GM21423 (cell line): ENCODE measurements around the gene MAN2B1.
"Not testable (repeated sequence)": the region's sequence is repeated elsewhere in the genome, so short reads cannot be mapped to it uniquely, and the experiment has no call there.

Source experiments
- ATAC-seq: cut with Tn5 transposase; IDR thresholded peaks from one replicate; pipeline ENCODE4 v1.9.1; 2021; ENCODE audit warnings: mild to moderate bottlenecking, moderate library complexity; ENCODE audit not compliant: unreplicated experiment

MAN2B1 gene

DNA sequence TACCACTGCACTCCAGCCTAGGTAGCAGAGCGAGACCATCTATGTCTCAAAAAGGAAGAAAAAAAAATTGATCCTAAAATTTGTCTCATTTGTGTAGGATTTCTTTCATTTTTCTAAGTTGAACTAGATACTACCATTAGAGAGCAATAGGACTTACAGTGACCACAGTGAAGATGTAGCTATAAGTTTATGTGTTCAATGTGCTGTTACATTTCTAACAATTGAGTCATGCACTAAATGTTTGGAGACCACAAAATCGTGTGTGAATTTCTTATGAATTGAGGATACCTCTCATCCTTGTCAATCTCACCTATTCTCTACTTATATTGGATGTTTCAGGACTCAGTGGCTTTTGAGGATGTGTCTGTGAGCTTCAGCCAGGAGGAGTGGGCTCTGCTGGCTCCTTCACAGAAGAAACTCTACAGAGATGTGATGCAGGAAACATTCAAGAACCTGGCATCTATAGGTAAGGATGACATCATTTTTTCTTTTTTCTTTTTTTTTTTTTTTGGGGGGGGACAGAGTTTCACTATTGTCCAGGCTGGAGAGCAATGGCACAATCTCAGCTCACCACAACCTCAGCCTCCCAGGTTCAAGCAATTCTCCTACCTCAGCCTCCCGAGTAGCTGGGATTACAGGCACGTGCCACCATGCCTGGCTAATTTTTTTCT, 43.0 kb downstream of the MAN2B1 start:
- no peak for ATAC-seq

DNA sequence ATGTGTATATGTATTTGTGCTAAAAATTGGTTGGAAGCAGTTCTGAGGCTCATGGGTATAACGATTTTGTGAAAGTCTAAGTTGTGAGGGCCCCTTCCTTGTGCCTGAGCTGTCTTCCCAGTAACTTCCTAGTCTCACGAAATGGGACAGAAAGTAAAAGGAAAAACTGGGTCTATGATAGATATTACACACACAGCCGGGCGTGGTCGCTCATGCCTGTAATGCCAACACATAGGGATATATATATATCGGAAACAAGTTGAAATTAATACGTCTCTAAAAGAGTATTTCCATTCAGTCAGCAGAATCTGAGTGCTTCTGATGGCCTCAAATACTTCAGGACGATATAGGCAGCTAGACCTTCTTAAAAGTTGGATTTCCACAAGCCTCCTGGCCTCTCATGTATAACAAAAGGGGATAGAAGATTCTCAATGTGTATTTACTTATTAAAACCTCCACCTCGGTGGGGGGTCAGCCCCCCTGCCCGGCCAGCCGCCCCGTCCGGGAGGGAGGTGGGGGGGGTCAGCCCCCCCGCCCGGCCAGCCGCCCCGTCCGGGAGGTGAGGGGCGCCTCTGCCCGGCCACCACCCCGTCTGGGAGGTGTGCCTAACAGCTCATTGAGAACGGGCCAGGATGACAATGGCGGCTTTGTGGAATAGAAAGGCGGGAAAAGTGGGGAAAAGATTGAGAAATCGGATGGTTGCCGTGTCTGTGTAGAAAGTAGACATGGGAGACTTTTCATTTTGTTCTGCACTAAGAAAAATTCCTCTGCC, 45.1 kb downstream of the MAN2B1 start:
- ATAC-seq: not testable (repeated sequence)

- ATAC-seq: no peak
Observed at GRCh38 chr19:12617646-12618045, 48.9 kb downstream of the MAN2B1 start.

GRCh38 chr19:12611361-12611699, 55.2 kb downstream of the MAN2B1 start:
- ATAC-seq: no peak

DNA sequence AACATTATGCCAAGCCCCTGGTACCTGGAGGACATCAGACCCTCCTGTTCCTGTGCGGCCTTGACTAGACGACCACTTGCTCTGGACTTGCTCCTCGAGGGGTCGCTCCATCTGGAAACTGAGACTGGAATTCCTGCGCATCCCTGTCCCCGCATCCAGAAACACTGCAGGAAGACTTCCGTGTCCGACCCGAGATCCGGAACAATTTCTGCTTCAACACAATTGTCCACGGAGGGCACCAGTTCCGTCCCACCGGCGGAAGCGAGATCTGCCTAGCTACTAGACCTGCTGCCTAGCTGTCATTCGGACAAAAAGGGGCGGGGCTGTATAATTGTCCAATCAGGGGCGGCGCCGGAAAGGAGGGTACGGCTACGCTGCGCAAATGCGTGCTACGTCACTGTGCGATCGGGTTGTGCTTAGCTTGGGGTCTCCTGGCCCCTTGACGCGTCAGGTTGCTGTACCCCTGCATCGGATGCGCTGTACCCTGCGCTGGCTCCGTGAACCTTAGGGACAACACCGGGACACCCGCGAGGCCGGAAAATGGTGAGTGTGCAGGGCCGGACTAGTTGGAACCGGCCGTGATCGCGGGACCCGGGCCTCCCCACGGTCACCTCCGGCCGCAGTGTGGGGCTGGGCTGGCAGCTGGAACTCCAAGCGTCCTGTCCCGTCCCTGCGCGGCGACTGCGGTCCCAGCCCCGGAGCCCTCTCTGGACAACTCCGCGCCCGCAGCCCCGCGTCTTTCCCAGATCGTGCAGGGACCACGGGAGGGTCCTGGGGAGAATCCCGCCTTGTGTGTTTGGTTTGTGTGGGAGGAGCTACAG, 55.8 kb downstream of the MAN2B1 start, which contains the start of the genes ZNF490 and ZNF791:
ZNF490 (minus strand) TSS at position 274 of the 821 bp plus-strand sequence; CDS start at position 141, 133 bp downstream.
ZNF791 (plus strand) TSS at position 381 of the 821 bp plus-strand sequence; CDS start at position 541, 160 bp downstream.
- peak; percentile 61 for ATAC-seq

DNA sequence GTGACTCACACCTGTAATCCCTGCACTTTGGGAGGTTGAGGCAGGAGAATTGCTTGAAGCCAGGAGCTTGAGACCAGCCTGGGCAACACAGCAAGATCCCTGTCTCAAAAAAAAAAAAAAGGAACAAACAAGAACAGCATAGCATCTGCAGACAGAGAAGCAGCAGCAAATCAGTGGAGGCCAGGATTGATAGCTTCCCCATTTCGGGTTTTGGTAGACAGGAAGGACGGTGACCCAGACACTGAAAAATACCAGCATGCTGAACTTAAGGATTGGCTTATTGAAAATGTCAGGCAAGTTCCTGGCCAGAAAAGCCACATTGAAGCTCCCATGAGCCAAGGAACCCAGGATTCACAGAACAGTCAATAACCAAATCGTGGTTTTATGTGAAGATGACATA, 58.9 kb downstream of the MAN2B1 start:
- ATAC-seq: no peak

DNA sequence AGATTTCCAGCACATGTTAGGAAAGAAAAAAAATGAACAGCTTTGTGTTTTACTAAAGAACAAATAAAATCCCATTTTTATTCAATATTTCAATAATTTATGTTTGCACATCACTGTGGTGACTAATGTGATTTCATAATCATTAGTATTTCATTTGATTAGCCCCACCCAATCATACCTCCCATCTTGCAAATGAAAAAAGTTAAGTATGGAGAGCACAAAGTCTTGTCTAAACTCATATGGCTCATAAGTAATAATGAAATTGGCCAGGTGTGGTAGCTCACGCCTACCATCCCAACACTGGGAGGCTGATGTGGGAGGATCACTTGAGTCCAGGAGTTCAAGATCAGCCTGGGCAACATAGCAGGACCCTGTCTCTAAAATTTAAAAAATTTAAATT, 59.7 kb downstream of the MAN2B1 start:
- ATAC-seq: no peak

- ATAC-seq: peak; percentile 71
Observed at GRCh38 chr19:12603714-12604113, 62.8 kb downstream of the MAN2B1 start.

DNA sequence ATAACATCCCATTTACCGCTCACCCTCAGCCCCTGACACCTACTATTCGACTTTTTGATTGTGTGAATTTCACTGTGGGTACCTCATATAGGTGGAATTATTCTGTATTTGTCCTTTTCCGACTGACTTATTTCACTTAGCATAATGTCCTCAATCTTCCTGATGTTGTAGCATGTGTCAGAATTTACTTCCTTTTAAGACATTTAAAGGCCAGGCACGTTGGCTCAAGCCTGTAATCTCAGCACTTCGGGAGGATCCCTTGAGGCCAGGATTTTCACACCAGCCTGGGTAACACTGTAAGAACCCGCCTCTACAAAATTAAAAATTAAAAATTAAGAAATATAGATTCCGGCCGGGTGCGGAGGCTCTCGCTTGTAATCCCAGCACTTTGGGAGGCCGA, 68.9 kb downstream of the MAN2B1 start:
- ATAC-seq: no peak

DNA sequence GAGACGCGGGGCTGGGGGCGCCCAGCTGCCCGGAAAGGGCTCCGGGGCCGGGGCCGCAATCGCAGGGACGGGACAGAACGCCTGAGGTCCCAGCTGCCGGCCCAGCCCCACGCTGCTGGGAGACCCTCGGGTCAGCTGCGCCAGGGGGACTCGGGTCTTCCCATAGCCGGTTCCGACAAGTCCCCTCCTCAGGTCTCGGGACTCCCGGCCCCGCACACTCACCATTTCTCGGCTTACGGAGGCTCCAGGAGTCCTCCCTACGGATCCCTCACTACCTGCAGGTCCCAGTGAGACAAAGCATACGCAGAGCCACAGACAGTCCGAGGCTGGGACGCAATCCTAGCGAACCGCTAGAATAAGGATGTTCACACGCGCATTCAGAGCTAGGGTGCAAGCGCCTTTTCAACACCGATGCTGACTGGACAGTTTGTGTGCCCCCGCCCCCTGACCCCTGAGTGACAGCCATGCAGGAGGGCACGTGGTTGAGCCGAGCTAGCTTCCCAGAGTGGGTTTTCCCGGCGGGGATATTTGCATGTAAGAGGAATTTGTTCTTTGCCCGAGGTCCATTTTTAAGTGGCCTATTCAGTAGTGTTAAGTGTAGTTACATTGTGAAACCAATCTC, 69.5 kb downstream of the MAN2B1 start:
- no peak for ATAC-seq
